ENCODE data around the gene KRT36. TPM values are rescaled to one million over a fixed set of nuclear protein-coding genes. Genes with fewer than 3 reads are reported as not detected.

KRT36 gene
- total and polyA plus RNA-seq, 4 donors, result 0.02 TPM; not detected in 3

DNA sequence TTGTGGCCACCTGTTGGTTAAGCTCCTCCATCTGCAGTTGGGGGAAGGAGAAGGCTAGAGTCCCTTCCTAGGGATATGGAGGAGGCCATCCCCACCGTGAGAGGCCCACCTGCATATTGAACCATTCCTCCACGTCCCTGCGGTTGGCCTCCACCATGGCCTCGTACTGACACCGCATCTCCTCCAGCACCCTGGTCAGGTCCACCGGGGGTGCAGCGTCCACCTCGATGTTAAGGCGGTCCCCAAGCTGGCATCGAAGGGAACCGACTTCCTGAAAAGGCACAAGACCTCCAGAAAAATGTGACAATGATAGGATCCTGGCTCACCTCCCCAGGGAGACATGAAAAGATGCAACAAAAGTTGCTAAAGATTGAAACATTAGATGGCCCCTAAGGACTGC lies 25.5 kb downstream of the KRT36 start:
- H3K9me3 ChIP-seq (ENCODE audit: control insufficient read depth in 4 of 4, insufficient read depth in 3 of 4, low read length in 3 of 4), result peaks cover 0 to 5% (median 3%) of the 10 kb centered on the region in 4 donors
- H3K27me3 ChIP-seq (ENCODE audit: control insufficient read depth in 3 of 3, insufficient read depth in 3 of 3, low read length in 2 of 3), result no peaks in the 10 kb centered on the region
- H3K9ac ChIP-seq (ENCODE audit: insufficient read depth in 1 of 2, low read length in 2 of 2), result no peak overlapping the region
- TF ChIP-seq, protein P1, sequence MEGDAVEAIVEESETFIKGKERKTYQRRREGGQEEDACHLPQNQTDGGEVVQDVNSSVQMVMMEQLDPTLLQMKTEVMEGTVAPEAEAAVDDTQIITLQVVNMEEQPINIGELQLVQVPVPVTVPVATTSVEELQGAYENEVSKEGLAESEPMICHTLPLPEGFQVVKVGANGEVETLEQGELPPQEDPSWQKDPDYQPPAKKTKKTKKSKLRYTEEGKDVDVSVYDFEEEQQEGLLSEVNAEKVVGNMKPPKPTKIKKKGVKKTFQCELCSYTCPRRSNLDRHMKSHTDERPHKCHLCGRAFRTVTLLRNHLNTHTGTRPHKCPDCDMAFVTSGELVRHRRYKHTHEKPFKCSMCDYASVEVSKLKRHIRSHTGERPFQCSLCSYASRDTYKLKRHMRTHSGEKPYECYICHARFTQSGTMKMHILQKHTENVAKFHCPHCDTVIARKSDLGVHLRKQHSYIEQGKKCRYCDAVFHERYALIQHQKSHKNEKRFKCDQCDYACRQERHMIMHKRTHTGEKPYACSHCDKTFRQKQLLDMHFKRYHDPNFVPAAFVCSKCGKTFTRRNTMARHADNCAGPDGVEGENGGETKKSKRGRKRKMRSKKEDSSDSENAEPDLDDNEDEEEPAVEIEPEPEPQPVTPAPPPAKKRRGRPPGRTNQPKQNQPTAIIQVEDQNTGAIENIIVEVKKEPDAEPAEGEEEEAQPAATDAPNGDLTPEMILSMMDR (IDR thresholded peaks at IDR 0.05; ENCODE audit: control extremely low read depth, extremely low read depth), result no peak
- H3K27ac ChIP-seq (ENCODE audit: low read depth in 1 of 2, low read length in 1 of 2), result no peak overlapping the region
- H3K4me3 ChIP-seq, result no peak overlapping the region
- no peak for DNase-seq
- 87 to 88% methylated on average over 11 of the region's 11 CpGs for WGBS, 2 donors
- no peak for ATAC-seq (ENCODE audit: insufficient read depth, low FRiP score)
- H3K36me3 ChIP-seq (ENCODE audit: control insufficient read depth in 4 of 4, insufficient read depth in 4 of 4, low read length in 4 of 4), result no peaks in the 10 kb centered on the region
- H3K4me1 ChIP-seq (ENCODE audit: control insufficient read depth in 5 of 5, insufficient read depth in 5 of 5, low read length in 5 of 5), result peaks cover 0 to 4% (median 0%) of the 10 kb centered on the region in 5 donors

DNA sequence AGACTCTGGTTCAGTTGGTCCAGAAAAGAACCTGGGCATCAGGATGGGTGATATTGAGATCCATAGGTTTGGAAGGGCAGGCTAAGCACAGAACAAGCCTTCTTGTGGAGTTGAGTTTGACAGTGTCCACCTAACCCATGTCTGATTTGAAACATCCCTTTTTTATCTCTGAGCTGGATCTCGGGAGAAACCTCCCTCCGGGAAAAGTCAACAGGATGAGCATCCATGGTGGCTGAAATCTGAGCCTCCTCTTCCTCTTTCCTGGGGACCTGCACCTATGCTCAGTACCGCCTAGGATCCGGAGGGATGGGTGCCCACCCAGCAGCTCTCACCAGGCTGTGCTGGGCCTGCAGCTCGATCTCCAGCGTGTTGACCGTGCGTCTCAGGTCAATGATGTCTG lies 26.0 kb downstream of the KRT36 start:
- H3K27me3 ChIP-seq (ENCODE audit: control insufficient read depth in 3 of 3, insufficient read depth in 3 of 3, low read length in 2 of 3), result no peaks in the 10 kb centered on the region
- H3K9ac ChIP-seq (ENCODE audit: insufficient read depth in 1 of 2, low read length in 2 of 2), result no peak overlapping the region
- TF ChIP-seq, protein P1 (IDR thresholded peaks at IDR 0.05; ENCODE audit: control extremely low read depth, extremely low read depth), result no peak
- no peaks in the 10 kb centered on the region for H3K36me3 ChIP-seq (ENCODE audit: control insufficient read depth in 4 of 4, insufficient read depth in 4 of 4, low read length in 4 of 4)
- H3K27ac ChIP-seq (ENCODE audit: low read depth in 1 of 2, low read length in 1 of 2), result no peak overlapping the region
- DNase-seq (no peak), ATAC-seq (ENCODE audit: insufficient read depth, low FRiP score) (no peak)
- peaks cover 0 to 5% (median 3%) of the 10 kb centered on the region in 4 donors for H3K9me3 ChIP-seq (ENCODE audit: control insufficient read depth in 4 of 4, insufficient read depth in 3 of 4, low read length in 3 of 4)
- H3K4me3 ChIP-seq, result no peak overlapping the region
- WGBS, 2 donors, result 92 to 97% methylated on average over 8 of the region's 8 CpGs
- H3K4me1 ChIP-seq (ENCODE audit: control insufficient read depth in 5 of 5, insufficient read depth in 5 of 5, low read length in 5 of 5), result peaks cover 0 to 4% (median 0%) of the 10 kb centered on the region in 5 donors

DNA sequence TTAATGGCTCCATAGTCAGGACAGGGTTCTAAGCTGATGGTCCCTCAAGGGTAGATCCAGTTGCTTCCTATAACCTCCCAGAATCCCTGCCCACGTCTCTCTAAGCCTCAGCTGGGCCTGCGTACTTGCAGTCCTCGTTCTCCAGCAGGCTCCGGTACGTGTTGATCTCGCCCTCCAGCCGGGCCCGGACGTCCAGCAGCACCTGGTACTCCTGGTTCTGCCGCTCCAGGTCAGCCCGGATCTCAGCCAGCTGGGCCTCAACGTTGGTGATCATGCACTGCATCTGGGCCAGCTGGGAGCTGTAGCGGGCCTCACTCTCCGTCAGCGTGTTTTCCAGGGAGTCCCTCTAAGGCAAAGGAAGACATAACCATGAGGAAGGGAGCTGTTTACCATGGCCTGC lies 27.0 kb downstream of the KRT36 start:
- ATAC-seq (ENCODE audit: insufficient read depth, low FRiP score), result no peak
- no peaks in the 10 kb centered on the region for H3K27me3 ChIP-seq (ENCODE audit: control insufficient read depth in 3 of 3, insufficient read depth in 3 of 3, low read length in 2 of 3)
- H3K9me3 ChIP-seq (ENCODE audit: control insufficient read depth in 4 of 4, insufficient read depth in 3 of 4, low read length in 3 of 4), result peaks cover 0 to under 1% (median 0%) of the 10 kb centered on the region in 4 donors
- no peak for DNase-seq
- H3K27ac ChIP-seq (ENCODE audit: low read depth in 1 of 2, low read length in 1 of 2), result no peak overlapping the region
- TF ChIP-seq, protein P1 (IDR thresholded peaks at IDR 0.05; ENCODE audit: control extremely low read depth, extremely low read depth), result no peak
- no peaks in the 10 kb centered on the region for H3K36me3 ChIP-seq (ENCODE audit: control insufficient read depth in 4 of 4, insufficient read depth in 4 of 4, low read length in 4 of 4)
- H3K4me3 ChIP-seq, result no peak overlapping the region
- WGBS, 2 donors, result 83 to 84% methylated on average over 15 of the region's 15 CpGs
- peaks cover 0 to 4% (median 0%) of the 10 kb centered on the region in 5 donors for H3K4me1 ChIP-seq (ENCODE audit: control insufficient read depth in 5 of 5, insufficient read depth in 5 of 5, low read length in 5 of 5)
- no peak overlapping the region for H3K9ac ChIP-seq (ENCODE audit: insufficient read depth in 1 of 2, low read length in 2 of 2)

DNA sequence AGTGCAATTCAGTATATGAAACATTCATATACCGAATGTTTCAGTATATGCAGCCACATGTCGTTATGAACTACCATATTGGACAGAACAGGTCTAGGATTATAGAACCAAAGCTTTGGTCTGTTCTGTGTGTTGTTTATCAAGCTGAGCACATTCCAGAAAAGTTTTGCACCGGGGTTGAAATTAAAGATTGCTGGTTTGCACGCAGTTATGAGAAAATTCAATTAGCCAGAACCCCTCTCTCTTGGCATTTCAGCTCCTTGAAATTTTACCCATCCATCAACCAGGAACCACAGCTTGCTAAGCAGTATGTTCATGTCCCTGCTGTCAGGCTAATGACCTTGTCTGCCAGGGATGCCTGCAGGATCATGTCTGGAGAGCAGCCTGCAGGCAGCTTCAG lies 32.0 kb downstream of the KRT36 start:
- Histone ChIP-seq H3K27ac (ENCODE audit: low read depth in 1 of 2, low read length in 1 of 2) (no peak overlapping the region), H3K4me3 (no peak overlapping the region), H3K9me3 (ENCODE audit: control insufficient read depth in 4 of 4, insufficient read depth in 3 of 4, low read length in 3 of 4) (no peaks in the 10 kb centered on the region), H3K9ac (ENCODE audit: insufficient read depth in 1 of 2, low read length in 2 of 2) (no peak overlapping the region), H3K27me3 (ENCODE audit: control insufficient read depth in 3 of 3, insufficient read depth in 3 of 3, low read length in 2 of 3) (no peaks in the 10 kb centered on the region), H3K4me1 (ENCODE audit: control insufficient read depth in 5 of 5, insufficient read depth in 5 of 5, low read length in 5 of 5) (no peaks in the 10 kb centered on the region), H3K36me3 (ENCODE audit: control insufficient read depth in 4 of 4, insufficient read depth in 4 of 4, low read length in 4 of 4) (no peaks in the 10 kb centered on the region)
- TF ChIP-seq, protein P1 (IDR thresholded peaks at IDR 0.05; ENCODE audit: control extremely low read depth, extremely low read depth), result no peak
- ATAC-seq (ENCODE audit: insufficient read depth, low FRiP score), result no peak
- no peak for DNase-seq
- WGBS, 2 donors, result 84 to 91% methylated on average over 4 of the region's 4 CpGs
